Measurements from ENCODE around the gene GNG2.

The GNG2 gene

DNA sequence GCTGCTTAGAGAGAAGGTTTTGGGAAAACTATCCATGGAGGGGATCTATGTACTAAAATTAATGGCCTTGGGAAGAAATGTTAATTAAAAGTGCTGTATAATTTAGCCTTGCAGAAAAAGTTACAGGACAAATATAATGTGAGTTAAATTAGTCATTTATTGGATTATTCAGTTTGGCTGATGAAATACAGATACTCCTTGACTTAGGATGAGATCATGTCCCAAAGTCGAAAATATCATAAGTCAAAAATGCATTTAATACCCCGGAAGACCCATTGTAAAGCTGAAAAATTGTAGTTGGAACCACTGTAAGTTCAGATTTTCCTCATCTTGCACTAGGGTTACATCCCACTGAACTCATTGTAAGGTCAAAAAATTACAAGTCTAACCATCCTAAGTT is 138.7 kb downstream of the GNG2 start:
- DNase-seq = no peak

DNA sequence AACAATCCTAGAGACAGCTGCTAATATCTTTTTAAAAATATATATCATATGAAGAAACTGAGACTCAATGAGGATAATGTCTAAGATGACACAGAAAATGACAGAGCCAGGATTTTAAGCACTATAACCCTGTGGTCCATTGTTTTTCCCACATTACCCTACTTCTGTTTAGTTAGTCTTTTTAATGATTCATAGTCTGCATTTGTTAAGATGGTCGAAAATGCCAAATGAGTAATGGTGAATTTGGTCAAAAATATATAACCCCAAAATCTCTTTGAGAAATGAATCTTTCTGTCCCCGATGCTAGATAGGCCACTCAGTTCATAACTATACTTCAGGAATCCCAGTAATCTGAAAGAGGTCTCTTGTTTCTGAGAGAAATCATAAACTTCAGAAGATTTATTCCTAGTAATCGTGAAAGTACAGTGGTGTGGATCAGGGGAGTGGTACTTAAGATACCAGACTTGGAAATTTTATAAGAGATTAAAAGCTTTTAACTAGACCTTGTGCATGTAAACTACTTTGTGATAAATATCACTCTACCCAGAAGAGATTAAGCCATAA is 139.7 kb downstream of the GNG2 start:
- DNase-seq = no peak

DNA sequence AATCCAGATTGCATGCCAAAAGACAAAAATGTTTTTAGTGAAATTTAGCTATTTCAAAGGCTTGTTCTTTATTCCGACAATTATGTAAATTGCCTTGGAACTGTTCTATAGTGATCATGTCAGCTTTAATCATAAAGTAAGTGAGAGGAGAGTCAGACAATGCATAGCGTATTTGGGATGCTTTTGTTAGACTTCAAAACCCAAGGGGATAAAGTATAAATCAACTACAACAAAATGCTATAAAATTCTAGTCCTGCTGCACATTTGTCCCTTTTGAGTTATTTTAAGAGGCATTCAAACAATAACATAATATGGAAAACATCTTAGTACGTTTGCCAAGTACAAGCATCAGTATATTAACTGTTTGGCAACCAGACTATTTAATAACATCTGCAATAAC is 140.3 kb downstream of the GNG2 start:
- DNase-seq = no peak

DNA sequence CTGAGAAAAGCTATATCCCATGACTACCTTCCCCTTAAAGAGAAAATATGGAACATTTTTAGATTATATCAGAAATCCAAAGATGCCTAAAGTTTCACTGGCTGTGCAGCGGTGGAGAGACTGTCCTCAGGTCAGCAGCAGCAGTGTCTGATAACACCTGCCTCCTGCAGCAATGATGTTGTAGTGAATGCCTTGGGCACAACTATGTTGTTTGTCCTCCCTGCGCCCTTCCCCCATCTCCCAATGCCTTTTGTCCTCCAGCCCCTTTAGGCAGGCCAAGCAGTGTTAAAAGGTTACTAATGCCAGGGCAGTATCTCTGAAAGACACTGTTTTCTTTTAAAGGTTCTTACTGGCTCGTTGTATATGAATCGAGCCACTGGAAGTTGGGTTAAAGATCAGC is 142.1 kb downstream of the GNG2 start:
- DNase-seq = no peak

DNA sequence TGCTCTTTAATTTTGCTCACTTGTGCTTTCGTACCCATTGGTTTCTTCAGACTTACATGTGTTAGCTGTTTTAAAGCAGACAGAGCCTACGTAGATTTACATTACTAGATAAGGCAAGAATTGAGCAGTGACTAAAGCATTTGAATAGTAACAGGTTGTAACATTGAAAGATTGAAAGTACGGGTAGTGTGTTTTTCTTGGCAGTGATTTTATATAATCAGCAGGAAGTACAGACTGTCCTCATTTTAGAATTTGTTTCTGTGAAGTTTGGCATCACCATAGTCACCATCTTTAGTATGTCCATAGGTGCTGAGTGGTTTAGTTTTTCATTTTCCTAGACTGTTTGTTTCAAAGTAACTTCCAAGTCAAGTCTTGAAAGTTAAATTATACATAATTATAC is 142.9 kb downstream of the GNG2 start:
- no peak for DNase-seq

DNA sequence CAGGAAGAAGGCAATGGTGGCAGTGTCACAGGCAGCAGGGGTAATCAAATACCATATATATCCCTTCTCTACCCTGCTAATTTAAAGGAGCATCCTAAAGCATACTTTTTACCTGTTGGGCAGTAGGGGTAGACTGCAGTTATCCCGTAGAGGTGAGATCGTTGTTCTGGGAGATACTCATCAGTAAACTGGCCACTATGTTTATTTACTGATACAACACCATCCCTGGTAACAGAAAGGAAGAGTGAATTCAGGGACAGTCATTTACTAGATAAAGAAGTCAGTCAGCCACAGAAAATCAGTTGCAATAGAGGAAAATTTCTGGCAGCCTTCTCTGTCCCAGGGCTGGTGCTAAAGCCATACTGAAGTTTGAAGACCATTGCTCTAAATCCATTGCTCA is 145.2 kb downstream of the GNG2 start:
- no peak for DNase-seq

DNA sequence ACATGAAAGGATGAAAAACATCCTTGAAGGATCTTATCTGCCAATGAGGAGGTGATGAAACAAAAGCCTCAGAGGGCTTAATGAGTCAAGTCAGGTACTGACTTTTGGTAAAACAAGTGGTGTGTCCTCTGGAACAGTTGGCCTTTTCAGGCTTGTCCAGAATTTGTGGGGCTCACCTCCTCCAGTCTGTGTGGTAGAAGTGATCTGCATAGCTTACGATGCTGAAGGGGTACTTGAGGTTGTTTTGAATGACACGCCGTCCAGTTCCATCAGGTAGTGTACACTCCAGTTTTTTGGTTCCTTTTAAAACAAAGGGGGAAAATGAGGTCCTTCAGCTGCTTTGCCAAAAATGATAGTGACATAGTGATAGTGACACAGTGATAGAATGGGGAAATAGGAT is 145.9 kb downstream of the GNG2 start:
- no peak for DNase-seq

DNA sequence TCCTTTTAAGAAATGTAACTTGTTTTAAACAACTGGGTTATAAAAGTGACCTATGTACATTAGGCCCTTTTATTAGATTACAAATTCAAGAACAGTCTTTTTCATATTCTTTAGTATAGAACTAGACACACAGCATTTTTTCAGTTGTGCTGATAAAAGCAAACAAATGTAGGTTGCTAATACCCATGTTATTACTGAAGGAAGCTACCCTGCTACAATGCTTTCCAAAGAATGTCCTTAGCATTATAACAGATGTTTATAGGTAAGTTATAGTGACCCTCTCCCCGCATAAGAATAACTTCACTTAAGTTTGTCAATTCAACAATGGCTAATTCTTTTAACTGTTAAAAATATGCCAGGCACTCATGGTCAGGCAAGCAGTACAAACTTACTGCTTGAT is 146.8 kb downstream of the GNG2 start:
- no peak for DNase-seq

DNA sequence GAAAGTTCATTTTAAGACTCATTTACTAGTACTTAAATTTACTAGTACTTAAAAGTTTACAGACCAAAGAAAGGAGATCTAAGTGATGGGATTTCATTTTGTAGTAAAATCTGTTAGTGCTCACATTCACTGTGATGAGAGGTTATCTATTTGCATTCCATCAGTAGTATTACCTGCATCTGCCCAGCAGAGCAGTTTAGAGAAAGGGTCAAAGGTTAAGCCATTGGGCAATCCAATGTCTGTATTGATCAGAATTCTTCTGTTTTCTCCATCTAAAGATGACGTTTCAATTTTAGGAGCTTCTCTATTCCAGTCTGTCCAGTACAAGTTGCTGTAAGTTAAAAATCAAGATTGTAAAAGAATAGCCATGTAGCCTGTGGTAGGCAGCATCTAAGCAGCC is 147.2 kb downstream of the GNG2 start:
- no peak for DNase-seq

DNA sequence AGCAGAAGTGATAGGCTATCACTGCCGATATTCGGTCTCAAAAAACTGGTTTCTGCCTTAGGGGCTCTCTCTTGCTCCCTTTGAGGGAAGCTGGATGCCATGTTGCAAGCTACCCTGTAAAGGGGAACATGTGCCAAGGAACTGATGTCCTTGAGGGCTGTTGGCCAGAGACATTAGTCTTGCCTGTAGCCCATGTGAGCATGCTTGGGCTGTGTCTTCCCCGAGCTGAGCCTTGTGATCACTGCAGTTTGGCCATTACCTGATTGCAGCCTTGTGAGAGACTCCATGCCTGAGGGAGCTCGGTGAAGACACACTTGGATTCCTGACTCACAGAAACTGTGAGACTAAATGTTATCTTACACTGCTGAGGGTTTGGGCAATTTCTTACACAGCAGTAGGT is 147.7 kb downstream of the GNG2 start:
- no peak for DNase-seq

DNA sequence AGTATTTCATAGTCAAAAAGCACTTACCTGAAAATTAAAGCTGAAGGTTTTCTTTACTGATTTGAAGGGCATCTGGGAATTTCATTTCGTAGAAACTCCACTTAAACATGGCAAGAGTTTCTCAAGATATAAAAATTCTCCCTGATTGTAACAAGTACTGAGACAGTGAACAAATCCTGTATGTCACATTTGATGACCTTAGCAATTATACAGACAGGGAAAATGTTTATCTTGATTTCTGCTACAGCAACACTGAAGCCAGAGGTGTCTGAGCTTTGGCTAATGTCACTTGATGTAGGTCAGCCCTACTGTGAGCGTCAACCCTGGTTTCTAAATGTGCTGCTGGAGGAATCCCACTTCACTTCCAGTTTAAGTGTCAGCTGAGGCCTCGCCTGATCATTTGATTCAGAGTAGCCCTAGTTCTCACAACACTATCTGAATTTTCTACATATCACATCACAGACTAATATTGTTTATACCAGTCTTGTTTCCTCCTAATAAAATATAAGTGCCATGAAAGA is 149.8 kb downstream of the GNG2 start:
- DNase-seq = no peak

DNA sequence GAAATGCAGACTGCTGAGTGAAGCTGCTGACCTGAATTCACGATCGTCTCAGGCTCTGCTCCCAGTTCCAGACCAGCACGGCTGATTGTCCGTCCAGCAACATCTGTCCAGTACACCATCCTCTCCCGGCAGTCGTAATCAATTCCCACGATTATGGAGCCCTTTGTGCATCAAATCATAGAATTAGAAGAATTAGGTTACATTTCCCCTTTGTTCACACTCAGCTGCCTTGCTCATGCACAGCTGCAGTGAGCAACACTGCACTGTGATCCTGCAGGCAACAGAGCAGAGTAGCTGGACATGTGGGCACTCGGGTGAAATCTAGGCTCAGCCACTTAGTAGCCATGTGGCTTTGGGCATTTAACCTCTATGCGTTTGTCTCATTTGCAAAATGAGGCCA is 151.1 kb downstream of the GNG2 start:
- DNase-seq = no peak

DNA sequence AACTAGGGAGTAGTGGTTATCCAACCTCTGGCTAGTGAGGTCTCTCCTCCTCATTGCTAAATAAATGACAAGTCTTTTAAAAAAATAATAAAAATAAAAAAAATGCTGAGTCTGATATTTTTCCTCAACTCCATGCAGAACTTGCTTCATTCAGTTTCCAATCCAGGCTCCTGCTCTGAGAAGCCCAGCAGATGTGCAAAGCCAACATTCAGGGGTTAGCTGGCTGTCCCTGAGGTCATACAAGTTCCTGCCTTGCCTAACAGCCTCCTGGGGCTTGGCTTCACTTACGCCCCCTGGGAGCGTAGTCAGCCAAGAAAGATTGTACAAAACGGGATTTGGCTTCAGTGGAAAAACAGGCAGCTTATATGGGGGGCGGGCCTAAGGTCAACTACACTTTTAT is 152.2 kb downstream of the GNG2 start:
- DNase-seq = no peak

DNA sequence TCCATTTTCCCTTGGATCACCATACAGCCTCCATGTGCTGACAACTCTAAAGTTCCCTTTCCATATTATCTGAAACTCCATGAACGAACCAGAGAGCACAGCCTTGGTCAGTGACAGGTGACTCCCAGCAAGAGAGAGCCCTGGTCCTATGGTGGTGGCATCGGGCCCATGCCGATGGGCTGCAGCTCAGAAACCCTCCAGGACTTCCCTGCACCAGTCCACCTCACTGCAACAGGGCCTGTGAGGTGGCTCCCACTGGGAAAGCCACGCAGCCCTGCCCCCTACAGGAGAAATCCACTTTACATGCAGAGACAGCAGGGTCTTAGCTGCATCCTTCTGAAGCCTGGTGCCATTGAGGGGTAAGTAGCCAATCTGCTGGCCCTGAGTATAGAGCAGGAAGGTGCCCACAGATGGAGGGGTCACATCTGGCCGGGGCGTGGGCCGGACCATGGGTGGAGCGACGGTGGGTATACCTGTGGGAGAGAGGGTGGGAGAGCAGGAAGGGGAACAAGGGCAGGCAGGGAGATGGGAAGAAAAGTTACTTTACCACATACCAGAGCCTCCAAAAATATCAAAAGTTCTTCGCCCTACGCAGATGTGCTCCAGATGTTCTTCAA is 153.7 kb downstream of the GNG2 start:
- DNase-seq = no peak

DNA sequence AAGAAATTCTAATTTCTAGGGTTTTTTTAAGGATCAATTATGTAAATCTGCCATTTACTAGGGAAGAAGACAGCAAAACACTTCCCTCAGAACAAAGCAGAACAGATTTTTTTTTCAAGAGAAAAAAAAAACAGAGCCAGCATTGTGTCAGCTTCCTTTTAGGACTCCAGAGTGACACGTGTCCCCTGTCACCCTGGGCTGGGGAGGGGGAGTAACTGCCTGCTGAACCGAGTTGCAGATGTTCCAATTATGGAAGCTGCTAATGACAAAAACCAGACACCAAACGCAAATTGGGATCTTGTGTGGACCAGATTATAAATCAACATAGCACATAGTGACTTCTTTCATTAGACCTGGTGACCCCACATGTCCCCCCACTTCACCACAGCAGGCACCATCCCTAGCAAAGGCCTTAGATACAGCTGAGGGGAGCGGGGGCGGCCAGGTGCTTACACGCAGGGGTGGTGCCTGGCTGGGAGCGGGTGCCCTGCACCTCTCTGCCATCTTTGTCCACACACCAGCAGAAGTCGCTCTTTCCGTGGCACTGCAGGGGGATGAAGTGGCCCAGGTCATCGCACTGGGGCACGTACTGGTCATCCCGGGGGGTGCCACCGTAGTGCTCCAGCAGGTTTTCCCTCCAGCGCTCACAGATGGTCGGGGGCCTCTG is 154.3 kb downstream of the GNG2 start:
- no peak for DNase-seq

DNA sequence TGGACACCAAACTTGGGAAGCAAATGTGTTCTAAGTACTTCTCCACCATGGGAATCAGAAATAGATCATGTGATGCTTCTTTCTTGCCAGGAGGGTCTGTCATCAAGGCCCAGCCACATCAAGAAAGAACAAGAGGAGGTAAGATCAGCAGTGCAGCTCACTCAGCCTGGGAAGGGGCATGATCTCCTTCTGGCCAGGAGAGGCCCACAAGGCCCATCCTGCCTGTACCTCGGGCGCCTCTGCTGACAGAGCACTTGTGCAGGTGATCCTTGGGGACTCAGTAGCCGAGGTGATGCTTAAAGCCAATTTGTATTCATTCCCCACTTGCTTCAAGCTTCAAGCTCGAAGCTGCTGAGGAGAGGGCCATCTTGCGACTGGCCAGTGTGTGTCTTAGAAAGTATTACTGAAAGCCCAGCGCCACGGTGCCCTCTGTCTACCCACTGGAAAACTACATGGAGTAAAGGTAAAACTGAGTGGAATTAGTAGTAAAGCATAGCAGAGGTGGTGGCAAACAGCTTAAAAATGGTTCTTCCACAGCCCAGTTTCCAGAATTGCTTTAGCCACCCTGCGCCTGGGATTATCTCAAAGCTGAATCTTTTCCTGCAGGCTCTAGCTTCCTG is 155.1 kb downstream of the GNG2 start:
- no peak for DNase-seq

DNA sequence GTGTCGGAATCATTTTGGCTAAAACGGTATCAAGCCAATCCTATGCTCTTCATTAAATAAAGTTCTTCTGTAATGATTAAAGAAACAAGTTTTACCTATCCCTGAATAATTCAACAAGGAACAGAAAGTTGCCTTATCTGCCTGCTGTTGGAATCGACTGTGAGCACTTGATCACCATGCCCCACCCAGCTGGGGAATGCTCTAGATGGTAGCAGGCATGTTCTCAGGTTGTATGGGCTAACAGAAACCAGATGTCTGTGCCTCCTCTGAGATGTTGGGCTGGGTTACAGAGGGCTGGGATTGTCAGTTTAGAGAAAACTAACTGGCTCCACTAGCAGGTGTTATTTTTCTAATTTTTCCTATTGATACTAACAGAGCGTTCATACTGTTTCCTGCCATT is 157.8 kb downstream of the GNG2 start:
- DNase-seq = no peak

DNA sequence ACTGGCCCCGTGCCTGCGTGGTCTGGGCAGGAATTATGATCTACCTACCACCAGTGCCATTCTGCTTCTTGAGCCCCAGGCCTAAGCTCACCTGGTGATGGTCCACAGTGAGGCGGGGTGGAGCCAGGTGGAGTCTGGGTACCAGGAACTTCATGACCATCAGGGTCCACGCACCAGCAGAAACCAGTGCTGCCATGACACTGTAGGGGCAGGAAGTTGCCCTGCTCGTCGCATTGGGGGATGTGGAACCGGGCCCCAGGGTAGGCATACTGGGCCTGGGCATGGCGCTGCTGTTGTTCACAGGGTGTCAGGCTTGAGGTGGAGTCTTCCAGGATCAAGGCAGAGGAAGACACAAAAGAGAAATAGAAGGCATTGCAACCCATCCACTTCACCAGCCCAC is 158.6 kb downstream of the GNG2 start:
- no peak for DNase-seq

All from CD4-positive, alpha-beta T cell treated with Interleukin-17A for 1 hour (primary cell).